LNCAP (cell line): ENCODE data around the gene PANK4.

ENCODE experiments used
- CTCF ChIP-seq: fragments of 450-650 bp; IDR thresholded peaks from 2 replicates; pipeline ENCODE4 v1.5.1; 2017; ENCODE audit warnings: mild to moderate bottlenecking

Gene PANK4

GRCh38 chr1:2463396-2463795 lies 63.0 kb downstream of the PANK4 start:
- TF ChIP-seq CTCF, result no peak

- no peak for TF ChIP-seq CTCF
Observed at GRCh38 chr1:2462819-2463218, 63.6 kb downstream of the PANK4 start.

DNA sequence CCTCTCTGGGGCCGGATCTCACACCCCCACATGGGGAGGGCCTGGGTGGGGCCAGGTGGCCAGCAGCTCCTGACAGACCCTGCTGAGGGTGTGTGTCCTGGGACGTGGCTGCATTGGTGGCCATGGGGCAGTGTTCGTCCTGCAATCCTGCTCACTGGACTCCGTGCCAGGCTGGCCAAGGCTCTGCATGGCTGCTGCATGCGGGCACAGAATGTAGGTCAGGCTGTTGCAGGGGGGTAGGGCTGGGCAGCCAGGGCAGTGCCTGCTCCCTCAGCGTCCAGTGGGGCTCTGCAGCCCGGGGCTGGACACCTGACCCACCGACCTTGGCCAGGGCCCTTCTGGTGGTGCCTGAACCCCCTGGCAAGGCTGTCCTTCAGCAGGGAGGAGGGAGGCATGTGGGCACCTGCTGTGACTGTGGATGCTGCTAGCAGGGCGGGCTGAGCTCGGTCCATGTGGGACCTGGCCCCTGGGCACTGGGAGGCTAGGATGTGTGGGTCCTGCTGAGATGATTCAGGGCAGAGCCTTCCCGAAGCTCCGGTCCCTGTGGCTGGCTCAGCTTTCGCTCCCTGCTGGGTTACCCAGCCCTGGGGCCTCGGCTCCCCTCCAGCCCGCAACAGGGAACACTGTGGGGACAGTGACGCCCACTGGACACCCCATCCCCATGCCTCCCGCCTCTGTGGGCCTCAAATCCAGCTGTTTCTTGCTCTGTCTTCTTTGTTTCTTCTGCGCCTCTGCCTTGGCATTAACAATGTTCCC lies 65.2 kb downstream of the PANK4 start:
- TF ChIP-seq CTCF, result no peak

DNA sequence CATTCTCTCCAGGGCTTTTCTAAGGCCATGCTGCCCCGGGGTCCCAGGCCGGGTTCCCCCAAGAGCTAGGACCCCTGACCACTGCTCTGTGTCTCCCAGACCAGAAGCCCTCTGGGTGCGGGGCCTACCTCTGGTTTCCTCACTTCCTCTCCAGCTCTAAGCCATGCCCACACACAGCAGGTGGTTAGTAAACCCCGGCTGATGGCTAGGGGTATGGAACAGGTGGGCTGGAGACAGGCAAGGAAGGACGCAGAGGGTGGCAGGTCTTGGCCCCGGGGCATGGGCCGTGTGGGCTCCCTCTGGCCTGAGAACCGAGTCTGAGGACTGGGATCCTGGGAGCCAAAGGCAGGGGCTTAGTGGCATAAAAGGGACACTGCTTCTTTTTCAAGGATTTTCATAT lies 66.2 kb downstream of the PANK4 start:
- TF ChIP-seq CTCF, result no peak

GRCh38 chr1:2459757-2460156 lies 66.6 kb downstream of the PANK4 start:
- peak; percentile 19; the same call in 1 of the 2 replicates for TF ChIP-seq CTCF

- no peak for TF ChIP-seq CTCF
Observed at GRCh38 chr1:2458687-2459086, 67.7 kb downstream of the PANK4 start.
